IPS-NIHi7 (cell line): Measurements from ENCODE around the gene PASK.

Source experiments
- DNase-seq: peaks from one replicate; pipeline ENCODE4 v3.0.0; 2012; ENCODE audit warnings: mixed read lengths; ENCODE audit errors: extremely low spot score

Gene PASK

GRCh38 chr2:241126771-241127202, 22.5 kb downstream of the PASK start:
- no peak for DNase-seq

- no peak for DNase-seq
Measured at GRCh38 chr2:241126201-241126611, 23.1 kb downstream of the PASK start.

GRCh38 chr2:241125626-241126025, 23.6 kb downstream of the PASK start:
- DNase-seq, result no peak

- DNase-seq, result no peak
Measured at GRCh38 chr2:241123816-241124536, 25.3 kb downstream of the PASK start.

GRCh38 chr2:241122376-241123002, 26.8 kb downstream of the PASK start:
- no peak for DNase-seq

- no peak for DNase-seq
Measured at GRCh38 chr2:241121008-241121407, 28.3 kb downstream of the PASK start.

GRCh38 chr2:241120440-241120839, 28.8 kb downstream of the PASK start:
- no peak for DNase-seq

- no peak for DNase-seq
Measured at GRCh38 chr2:241118737-241119505, 30.4 kb downstream of the PASK start.

GRCh38 chr2:241116606-241117560, 32.4 kb downstream of the PASK start:
- DNase-seq, result no peak

GRCh38 chr2:241115361-241115760, 33.9 kb downstream of the PASK start:
- DNase-seq, result no peak

GRCh38 chr2:241114836-241115235, 34.4 kb downstream of the PASK start:
- DNase-seq, result no peak

GRCh38 chr2:241112592-241112991, 36.7 kb downstream of the PASK start:
- no peak for DNase-seq

GRCh38 chr2:241112046-241112445, 37.2 kb downstream of the PASK start:
- DNase-seq, result no peak

- no peak for DNase-seq
Measured at GRCh38 chr2:241111440-241111805, 37.8 kb downstream of the PASK start.

GRCh38 chr2:241110607-241111439, 38.4 kb downstream of the PASK start:
- no peak for DNase-seq

GRCh38 chr2:241110089-241110606, 39.1 kb downstream of the PASK start:
- DNase-seq, result no peak

- no peak for DNase-seq
Measured at GRCh38 chr2:241109210-241110088, 39.8 kb downstream of the PASK start.

- no peak for DNase-seq
Measured at GRCh38 chr2:241108271-241109209, 40.7 kb downstream of the PASK start.
